ENCODE data around the gene ASIC4.

GRCh38 chr2:219543596-219544358 is 29.5 kb downstream of the ASIC4 start, which contains the start of the genes CHPF and TMEM198:
- TF ChIP-seq POLR2A (IDR thresholded peaks at IDR 0.05; ENCODE audit: borderline replicate concordance, extremely low read depth, insufficient read depth, insufficient read length) (peak; percentile 21), CTCF (IDR thresholded peaks at IDR 0.05 in 2 of 3, conservative IDR thresholded peaks at IDR 0.05 in 1 of 3; ENCODE audit: borderline replicate concordance in 1 of 3, insufficient read depth in 1 of 3, low read depth in 2 of 3, low read length in 2 of 3) (no peak)
